GM12878 (cell line): ENCODE measurements around the gene COMMD6. TPM values are rescaled to one million over a fixed set of nuclear protein-coding genes. Genes with fewer than 3 reads are reported as not detected.

Experiments
- CBFB ChIP-seq: IDR thresholded peaks from 2 replicates; pipeline ENCODE4 v1.6.1; 2016; ENCODE audit warnings: antibody characterized with exemption, low read depth
- CEBPB ChIP-seq, 2 experiments: fragments of 150-350 bp in 1 of 2; IDR thresholded peaks; 2 replicates each; pipeline ENCODE4 v1.6.1; 2012 to 2014; ENCODE audit warnings: low read depth in 2 of 2, low read length in 2 of 2, borderline replicate concordance in 1 of 2, inconsistent platforms in 1 of 2
- CHD4 ChIP-seq: fragments of 200-600 bp; sonication (generic); IDR thresholded peaks from 2 replicates; pipeline ENCODE4 v1.6.1; 2016; ENCODE audit warnings: mild to moderate bottlenecking
- JUNB ChIP-seq: IDR thresholded peaks from 2 replicates; pipeline ENCODE4 v1.6.1; 2016; ENCODE audit warnings: antibody characterized with exemption, mild to moderate bottlenecking
- KDM1A ChIP-seq: fragments of 200-600 bp; sonication (generic); IDR thresholded peaks from 2 replicates; pipeline ENCODE4 v1.6.1; 2016; ENCODE audit warnings: borderline replicate concordance
- LARP7 ChIP-seq: fragments of 450-650 bp; IDR thresholded peaks from 2 replicates; pipeline ENCODE4 v1.6.1; 2017; ENCODE audit warnings: mild to moderate bottlenecking
- MXI1 ChIP-seq: fragments of 150-350 bp; IDR thresholded peaks from 2 replicates; pipeline ENCODE4 v1.6.1; 2011; ENCODE audit warnings: low read depth, mild to moderate bottlenecking, inconsistent platforms, low read length, improper control_type of control experiment
- NFXL1 ChIP-seq: fragments of 450-650 bp; IDR thresholded peaks from 2 replicates; pipeline ENCODE4 v1.6.1; 2017; ENCODE audit warnings: antibody characterized with exemption, mild to moderate bottlenecking, borderline replicate concordance
- POLR2AphosphoS5 ChIP-seq: IDR thresholded peaks from 2 replicates; pipeline ENCODE4 v1.6.1; 2011; ENCODE audit warnings: mild to moderate bottlenecking, low read length, inconsistent platforms
- TCF12 ChIP-seq: IDR thresholded peaks from 2 replicates; pipeline ENCODE4 v1.6.1; 2011; ENCODE audit warnings: low read depth, mild to moderate bottlenecking, low read length
- ZNF207 ChIP-seq: fragments of 450-650 bp; IDR thresholded peaks from 2 replicates; pipeline ENCODE4 v1.6.1; 2014; ENCODE audit warnings: antibody characterized with exemption, mild to moderate bottlenecking, borderline replicate concordance
- ZZZ3 ChIP-seq: IDR thresholded peaks from 2 replicates; pipeline ENCODE4 v1.6.1; 2011; ENCODE audit warnings: low read depth; ENCODE audit not compliant: control insufficient read depth, insufficient read length
- polyA plus RNA-seq, 11 experiments: library from polyadenylated mRNA; depleted of rRNA in 4 of 11; unstranded in 6 of 11; stranded (reverse) in 5 of 11; fragments of >200 nt; fragmentation: Nextera tagmentation in 4 of 11; fragmentation: Illumina TruSeq in 1 of 11; extraction: Ambion mirVana in 4 of 11; extraction: Trizol in 1 of 11; gene quantifications; 1 replicate in 1 of 11; 2 replicates in 10 of 11; pipeline versions ENCODE4 v1.2.1 to v1.2.3, GENCODE V29; 2011 to 2016; ENCODE audit warnings: inconsistent platforms in 2 of 11, missing spikeins in 2 of 11, low read depth in 1 of 11
- total RNA-seq, 4 experiments: library from RNA; depleted of rRNA in 3 of 4; stranded (reverse); fragments of >200 nt in 3 of 4; fragmentation: Illumina TruSeq in 1 of 4; extraction: Trizol in 1 of 4; gene quantifications; 2 replicates each; pipeline versions ENCODE4 v1.2.1 to v1.2.3, GENCODE V29; 2013 to 2021
- TF ChIP-seq, protein P1 (sequence below): IDR thresholded peaks from 2 replicates; pipeline ENCODE4 v1.6.1; 2011; ENCODE audit warnings: low read depth, mild to moderate bottlenecking, low read length, moderate library complexity, borderline replicate concordance; ENCODE audit errors: extremely low read depth
- TF ChIP-seq, protein P2 (sequence below): fragments of 450-650 bp; IDR thresholded peaks from 2 replicates; pipeline ENCODE4 v1.6.1; 2014; ENCODE audit warnings: mild to moderate bottlenecking
- TF ChIP-seq, protein P3 (sequence below): fragments of 450-650 bp; IDR thresholded peaks from 2 replicates; pipeline ENCODE4 v1.6.1; 2017; ENCODE audit warnings: mild to moderate bottlenecking, moderate library complexity
- TF ChIP-seq, protein P4 (sequence below): fragments of 450-650 bp; IDR thresholded peaks from 2 replicates; pipeline ENCODE4 v1.6.1; 2017; ENCODE audit warnings: borderline replicate concordance
- TF ChIP-seq, protein P5 (sequence below): IDR thresholded peaks from 2 replicates; pipeline ENCODE4 v1.6.1; 2011; ENCODE audit warnings: low read depth, low read length, improper control_type of control experiment, borderline replicate concordance
- TF ChIP-seq, protein P6 (sequence below): fragments of 450-650 bp; IDR thresholded peaks from 2 replicates; pipeline ENCODE4 v1.6.1; 2016; ENCODE audit warnings: mild to moderate bottlenecking
- TF ChIP-seq, protein P7 (sequence below): IDR thresholded peaks from 2 replicates; pipeline ENCODE4 v1.6.1; 2012; ENCODE audit warnings: low read depth, low read length, improper control_type of control experiment

COMMD6 gene
- total and polyA plus RNA-seq, 10 of the 15 experiments (the other 5 are each of a cell fraction or from before 2014, with no cell fraction given) = 127 to 509 (median 247) TPM

DNA sequence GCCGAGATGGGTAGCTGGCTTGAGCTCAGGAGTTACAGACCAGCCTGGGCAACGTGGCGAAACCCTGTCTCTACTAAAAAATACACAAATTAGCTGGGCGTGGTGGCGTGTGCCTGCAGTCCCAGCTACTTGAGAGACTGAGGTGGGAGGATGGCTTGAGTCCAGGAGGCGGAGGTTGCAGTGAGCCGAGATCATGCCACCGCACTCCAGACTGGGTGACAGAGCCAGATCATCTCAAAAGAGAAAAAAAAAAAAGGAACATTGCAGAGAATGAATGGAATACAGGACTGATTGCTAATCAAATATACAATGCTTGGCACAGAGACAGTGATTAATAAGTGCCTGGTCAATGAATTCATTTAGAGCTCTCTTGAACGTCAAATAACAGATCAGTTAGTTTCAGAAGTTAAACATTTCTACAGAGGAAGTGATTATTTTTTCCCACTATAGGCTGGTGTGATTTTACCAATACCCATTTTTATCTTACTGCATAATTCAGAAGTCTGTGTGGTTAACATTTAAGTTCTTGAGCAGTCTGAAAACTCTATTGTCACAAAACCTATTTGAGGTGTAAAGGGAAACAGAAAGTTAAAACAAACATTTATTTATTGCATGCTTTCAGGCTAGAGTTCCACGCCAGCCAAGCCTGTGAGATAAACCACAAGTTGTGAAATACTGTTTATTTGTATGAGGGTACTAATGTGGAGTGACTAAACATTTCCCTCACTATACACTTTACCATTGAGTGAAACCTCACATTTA lies 48.0 kb downstream of the COMMD6 start (continued):
- TF ChIP-seq MXI1 (no peak), CEBPB (IDR thresholded peaks at IDR 0.05; ENCODE audit: borderline replicate concordance in 1 of 2, low read depth in 2 of 2, low read length in 2 of 2) (peak in 1 of 2 experiments; percentile 52; a peak in 1 of 4 replicates), NFXL1 (no peak), LARP7 (no peak), ZZZ3 (no peak), CHD4 (no peak), ZNF207 (no peak), POLR2AphosphoS5 (no peak), CBFB (no peak), JUNB (no peak), KDM1A (no peak), TCF12 (no peak)
- TF ChIP-seq, protein P1, sequence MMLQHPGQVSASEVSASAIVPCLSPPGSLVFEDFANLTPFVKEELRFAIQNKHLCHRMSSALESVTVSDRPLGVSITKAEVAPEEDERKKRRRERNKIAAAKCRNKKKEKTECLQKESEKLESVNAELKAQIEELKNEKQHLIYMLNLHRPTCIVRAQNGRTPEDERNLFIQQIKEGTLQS = no peak
- TF ChIP-seq, protein P2, sequence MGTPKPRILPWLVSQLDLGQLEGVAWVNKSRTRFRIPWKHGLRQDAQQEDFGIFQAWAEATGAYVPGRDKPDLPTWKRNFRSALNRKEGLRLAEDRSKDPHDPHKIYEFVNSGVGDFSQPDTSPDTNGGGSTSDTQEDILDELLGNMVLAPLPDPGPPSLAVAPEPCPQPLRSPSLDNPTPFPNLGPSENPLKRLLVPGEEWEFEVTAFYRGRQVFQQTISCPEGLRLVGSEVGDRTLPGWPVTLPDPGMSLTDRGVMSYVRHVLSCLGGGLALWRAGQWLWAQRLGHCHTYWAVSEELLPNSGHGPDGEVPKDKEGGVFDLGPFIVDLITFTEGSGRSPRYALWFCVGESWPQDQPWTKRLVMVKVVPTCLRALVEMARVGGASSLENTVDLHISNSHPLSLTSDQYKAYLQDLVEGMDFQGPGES = no peak
- TF ChIP-seq, protein P3, sequence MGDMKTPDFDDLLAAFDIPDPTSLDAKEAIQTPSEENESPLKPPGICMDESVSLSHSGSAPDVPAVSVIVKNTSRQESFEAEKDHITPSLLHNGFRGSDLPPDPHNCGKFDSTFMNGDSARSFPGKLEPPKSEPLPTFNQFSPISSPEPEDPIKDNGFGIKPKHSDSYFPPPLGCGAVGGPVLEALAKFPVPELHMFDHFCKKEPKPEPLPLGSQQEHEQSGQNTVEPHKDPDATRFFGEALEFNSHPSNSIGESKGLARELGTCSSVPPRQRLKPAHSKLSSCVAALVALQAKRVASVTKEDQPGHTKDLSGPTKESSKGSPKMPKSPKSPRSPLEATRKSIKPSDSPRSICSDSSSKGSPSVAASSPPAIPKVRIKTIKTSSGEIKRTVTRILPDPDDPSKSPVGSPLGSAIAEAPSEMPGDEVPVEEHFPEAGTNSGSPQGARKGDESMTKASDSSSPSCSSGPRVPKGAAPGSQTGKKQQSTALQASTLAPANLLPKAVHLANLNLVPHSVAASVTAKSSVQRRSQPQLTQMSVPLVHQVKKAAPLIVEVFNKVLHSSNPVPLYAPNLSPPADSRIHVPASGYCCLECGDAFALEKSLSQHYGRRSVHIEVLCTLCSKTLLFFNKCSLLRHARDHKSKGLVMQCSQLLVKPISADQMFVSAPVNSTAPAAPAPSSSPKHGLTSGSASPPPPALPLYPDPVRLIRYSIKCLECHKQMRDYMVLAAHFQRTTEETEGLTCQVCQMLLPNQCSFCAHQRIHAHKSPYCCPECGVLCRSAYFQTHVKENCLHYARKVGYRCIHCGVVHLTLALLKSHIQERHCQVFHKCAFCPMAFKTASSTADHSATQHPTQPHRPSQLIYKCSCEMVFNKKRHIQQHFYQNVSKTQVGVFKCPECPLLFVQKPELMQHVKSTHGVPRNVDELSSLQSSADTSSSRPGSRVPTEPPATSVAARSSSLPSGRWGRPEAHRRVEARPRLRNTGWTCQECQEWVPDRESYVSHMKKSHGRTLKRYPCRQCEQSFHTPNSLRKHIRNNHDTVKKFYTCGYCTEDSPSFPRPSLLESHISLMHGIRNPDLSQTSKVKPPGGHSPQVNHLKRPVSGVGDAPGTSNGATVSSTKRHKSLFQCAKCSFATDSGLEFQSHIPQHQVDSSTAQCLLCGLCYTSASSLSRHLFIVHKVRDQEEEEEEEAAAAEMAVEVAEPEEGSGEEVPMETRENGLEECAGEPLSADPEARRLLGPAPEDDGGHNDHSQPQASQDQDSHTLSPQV = no peak
- TF ChIP-seq, protein P4, sequence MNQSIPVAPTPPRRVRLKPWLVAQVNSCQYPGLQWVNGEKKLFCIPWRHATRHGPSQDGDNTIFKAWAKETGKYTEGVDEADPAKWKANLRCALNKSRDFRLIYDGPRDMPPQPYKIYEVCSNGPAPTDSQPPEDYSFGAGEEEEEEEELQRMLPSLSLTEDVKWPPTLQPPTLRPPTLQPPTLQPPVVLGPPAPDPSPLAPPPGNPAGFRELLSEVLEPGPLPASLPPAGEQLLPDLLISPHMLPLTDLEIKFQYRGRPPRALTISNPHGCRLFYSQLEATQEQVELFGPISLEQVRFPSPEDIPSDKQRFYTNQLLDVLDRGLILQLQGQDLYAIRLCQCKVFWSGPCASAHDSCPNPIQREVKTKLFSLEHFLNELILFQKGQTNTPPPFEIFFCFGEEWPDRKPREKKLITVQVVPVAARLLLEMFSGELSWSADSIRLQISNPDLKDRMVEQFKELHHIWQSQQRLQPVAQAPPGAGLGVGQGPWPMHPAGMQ = no peak
- TF ChIP-seq, protein P5, sequence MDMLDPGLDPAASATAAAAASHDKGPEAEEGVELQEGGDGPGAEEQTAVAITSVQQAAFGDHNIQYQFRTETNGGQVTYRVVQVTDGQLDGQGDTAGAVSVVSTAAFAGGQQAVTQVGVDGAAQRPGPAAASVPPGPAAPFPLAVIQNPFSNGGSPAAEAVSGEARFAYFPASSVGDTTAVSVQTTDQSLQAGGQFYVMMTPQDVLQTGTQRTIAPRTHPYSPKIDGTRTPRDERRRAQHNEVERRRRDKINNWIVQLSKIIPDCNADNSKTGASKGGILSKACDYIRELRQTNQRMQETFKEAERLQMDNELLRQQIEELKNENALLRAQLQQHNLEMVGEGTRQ = no peak
- TF ChIP-seq, protein P6, sequence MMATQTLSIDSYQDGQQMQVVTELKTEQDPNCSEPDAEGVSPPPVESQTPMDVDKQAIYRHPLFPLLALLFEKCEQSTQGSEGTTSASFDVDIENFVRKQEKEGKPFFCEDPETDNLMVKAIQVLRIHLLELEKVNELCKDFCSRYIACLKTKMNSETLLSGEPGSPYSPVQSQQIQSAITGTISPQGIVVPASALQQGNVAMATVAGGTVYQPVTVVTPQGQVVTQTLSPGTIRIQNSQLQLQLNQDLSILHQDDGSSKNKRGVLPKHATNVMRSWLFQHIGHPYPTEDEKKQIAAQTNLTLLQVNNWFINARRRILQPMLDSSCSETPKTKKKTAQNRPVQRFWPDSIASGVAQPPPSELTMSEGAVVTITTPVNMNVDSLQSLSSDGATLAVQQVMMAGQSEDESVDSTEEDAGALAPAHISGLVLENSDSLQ = peak; percentile 88
- TF ChIP-seq, protein P7, sequence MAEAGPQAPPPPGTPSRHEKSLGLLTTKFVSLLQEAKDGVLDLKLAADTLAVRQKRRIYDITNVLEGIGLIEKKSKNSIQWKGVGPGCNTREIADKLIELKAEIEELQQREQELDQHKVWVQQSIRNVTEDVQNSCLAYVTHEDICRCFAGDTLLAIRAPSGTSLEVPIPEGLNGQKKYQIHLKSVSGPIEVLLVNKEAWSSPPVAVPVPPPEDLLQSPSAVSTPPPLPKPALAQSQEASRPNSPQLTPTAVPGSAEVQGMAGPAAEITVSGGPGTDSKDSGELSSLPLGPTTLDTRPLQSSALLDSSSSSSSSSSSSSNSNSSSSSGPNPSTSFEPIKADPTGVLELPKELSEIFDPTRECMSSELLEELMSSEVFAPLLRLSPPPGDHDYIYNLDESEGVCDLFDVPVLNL = no peak
